Transverse colon (tissue), 3 donors: ENCODE results near the gene SVIL.

Source experiments
- CTCF ChIP-seq, 5 experiments: fragments of 200-600 bp in 3 of 5; fragments of 450-650 bp in 2 of 5; sonication (generic) in 3 of 5; IDR thresholded peaks; 1 replicate in 2 of 5; 2 replicates in 3 of 5; pipeline ENCODE4 v1.5.1; 2016 to 2017; ENCODE audit warnings: antibody characterized with exemption in 5 of 5, inconsistent platforms in 3 of 5, mild to moderate bottlenecking in 2 of 5, moderate library complexity in 1 of 5
- POLR2A ChIP-seq: fragments of 450-650 bp; IDR thresholded peaks from one replicate; pipeline ENCODE4 v1.6.1; 2016; ENCODE audit warnings: antibody characterized with exemption, mild to moderate bottlenecking, moderate library complexity

GRCh38 chr10:29553544-29554250 lies 81.1 kb downstream of the SVIL start:
- TF ChIP-seq POLR2A (no peak), CTCF (IDR thresholded peaks at IDR 0.05) (no peak)
